Transverse colon (tissue), 3 donors: ENCODE data around the gene PXDC1.

Source experiments
- CTCF ChIP-seq, 5 experiments: fragments of 200-600 bp in 3 of 5; fragments of 450-650 bp in 2 of 5; sonication (generic) in 3 of 5; IDR thresholded peaks; 1 replicate in 2 of 5; 2 replicates in 3 of 5; pipeline ENCODE4 v1.5.1; 2016 to 2017; ENCODE audit warnings: antibody characterized with exemption in 5 of 5, inconsistent platforms in 3 of 5, mild to moderate bottlenecking in 2 of 5, moderate library complexity in 1 of 5
- POLR2A ChIP-seq: fragments of 450-650 bp; IDR thresholded peaks from one replicate; pipeline ENCODE4 v1.6.1; 2016; ENCODE audit warnings: antibody characterized with exemption, mild to moderate bottlenecking, moderate library complexity

GRCh38 chr6:3779574-3779849 lies 28.0 kb upstream of the PXDC1 start:
- TF ChIP-seq CTCF (IDR thresholded peaks at IDR 0.05) (no peak), POLR2A (no peak)
